GM23248 (cell line): ENCODE data around the gene NRP2. TPM values are rescaled to one million over a fixed set of nuclear protein-coding genes. Genes with fewer than 3 reads are reported as not detected.

Experiments
- DNase-seq: peaks from one replicate; pipeline ENCODE4 v3.0.0-alpha.2; 2015
- H2AFZ ChIP-seq: fragments of 200-600 bp; sonication (generic); 2 replicates; pipeline ENCODE4 v1.6.1; 2016; ENCODE audit warnings: antibody characterized with exemption
- H3F3A ChIP-seq: fragments of 200-600 bp; sonication (generic); 2 replicates; pipeline ENCODE4 v1.6.1; 2016; ENCODE audit warnings: mild to moderate bottlenecking, antibody characterized with exemption, mixed run types; ENCODE audit not compliant: insufficient read depth
- H3K27ac ChIP-seq: fragments of 200-600 bp; sonication (generic); 2 replicates; pipeline ENCODE4 v1.5.1; 2016; ENCODE audit warnings: mild to moderate bottlenecking
- H3K27me3 ChIP-seq: fragments of 200-600 bp; sonication (generic); replicated peaks from 2 replicates; pipeline ENCODE4 v1.6.1; 2016; ENCODE audit warnings: mild to moderate bottlenecking; ENCODE audit not compliant: insufficient read depth
- H3K36me3 ChIP-seq: fragments of 200-600 bp; sonication (generic); 2 replicates; pipeline ENCODE4 v1.6.1; 2016; ENCODE audit warnings: low read depth, mild to moderate bottlenecking
- H3K4me1 ChIP-seq: fragments of 200-600 bp; sonication (generic); 2 replicates; pipeline ENCODE4 v1.6.1; 2016; ENCODE audit warnings: mild to moderate bottlenecking; ENCODE audit not compliant: insufficient read depth
- H3K4me2 ChIP-seq: fragments of 200-600 bp; sonication (generic); one replicate; pipeline ENCODE4 v1.6.1; 2016; ENCODE audit warnings: mild to moderate bottlenecking; ENCODE audit not compliant: unreplicated experiment
- H3K4me3 ChIP-seq: fragments of 200-600 bp; sonication (generic); 2 replicates; pipeline ENCODE4 v1.5.1; 2016; ENCODE audit warnings: mild to moderate bottlenecking
- H3K79me2 ChIP-seq: fragments of 200-600 bp; sonication (generic); 2 replicates; pipeline ENCODE4 v1.6.1; 2016; ENCODE audit warnings: mild to moderate bottlenecking; ENCODE audit not compliant: insufficient read depth
- H3K9ac ChIP-seq: fragments of 200-600 bp; sonication (generic); 2 replicates; pipeline ENCODE4 v1.6.1; 2016; ENCODE audit warnings: mild to moderate bottlenecking
- H3K9me2 ChIP-seq: fragments of 200-600 bp; sonication (generic); 2 replicates; pipeline ENCODE4 v1.6.1; 2016; ENCODE audit warnings: mixed run types, mild to moderate bottlenecking, moderate library complexity; ENCODE audit not compliant: insufficient read depth
- H3K9me3 ChIP-seq: fragments of 200-600 bp; sonication (generic); one replicate; pipeline ENCODE4 v1.6.1; 2017; ENCODE audit warnings: low read depth
- H4K20me1 ChIP-seq: fragments of 200-600 bp; sonication (generic); 2 replicates; pipeline ENCODE4 v1.6.0; 2016; ENCODE audit not compliant: insufficient read depth
- EZH2 ChIP-seq: fragments of 200-600 bp; sonication (generic); IDR thresholded peaks from 2 replicates; pipeline ENCODE4 v1.6.1; 2018; ENCODE audit warnings: antibody characterized with exemption, mild to moderate bottlenecking; ENCODE audit not compliant: insufficient read depth, poor library complexity, severe bottlenecking
- EZH2phosphoT487 ChIP-seq: fragments of 200-600 bp; sonication (generic); IDR thresholded peaks from 2 replicates; pipeline ENCODE4 v1.6.1; 2018; ENCODE audit warnings: antibody characterized with exemption, moderate library complexity, mild to moderate bottlenecking, low read depth; ENCODE audit not compliant: insufficient read depth
- WGBS, 2 experiments: methylation state at CpG; one replicate each; pipeline ENCODE4 v1.1.6; 2015 to 2017; ENCODE audit warnings: low lambda C conversion rate in 2 of 2, low coverage in 1 of 2; ENCODE audit errors: missing lambda C conversion rate in 2 of 2; 5-methylcytosine and 5-hydroxymethylcytosine counted together
- in situ Hi-C: fragments of 300-500 bp; cut with MboI; formaldehyde crosslinking; loops from 2 replicates; pipeline ENCODE4 v1.15.0; 2020
- polyA plus RNA-seq: library from polyadenylated mRNA; unstranded; fragments of >200 nt; fragmentation: Nextera tagmentation; extraction: Ambion mirVana; gene quantifications from 2 replicates; pipeline ENCODE4 v1.2.1, GENCODE V29; 2016
- total RNA-seq: library from RNA; depleted of rRNA; stranded (reverse); fragments of >200 nt; shearing (Covaris generic); gene quantifications from 2 replicates; pipeline ENCODE4 v1.2.3, GENCODE V29; 2014

NRP2 gene
- total and polyA plus RNA-seq, 2 experiments from 2014 or later, result 6.9 to 9.0 TPM

DNA sequence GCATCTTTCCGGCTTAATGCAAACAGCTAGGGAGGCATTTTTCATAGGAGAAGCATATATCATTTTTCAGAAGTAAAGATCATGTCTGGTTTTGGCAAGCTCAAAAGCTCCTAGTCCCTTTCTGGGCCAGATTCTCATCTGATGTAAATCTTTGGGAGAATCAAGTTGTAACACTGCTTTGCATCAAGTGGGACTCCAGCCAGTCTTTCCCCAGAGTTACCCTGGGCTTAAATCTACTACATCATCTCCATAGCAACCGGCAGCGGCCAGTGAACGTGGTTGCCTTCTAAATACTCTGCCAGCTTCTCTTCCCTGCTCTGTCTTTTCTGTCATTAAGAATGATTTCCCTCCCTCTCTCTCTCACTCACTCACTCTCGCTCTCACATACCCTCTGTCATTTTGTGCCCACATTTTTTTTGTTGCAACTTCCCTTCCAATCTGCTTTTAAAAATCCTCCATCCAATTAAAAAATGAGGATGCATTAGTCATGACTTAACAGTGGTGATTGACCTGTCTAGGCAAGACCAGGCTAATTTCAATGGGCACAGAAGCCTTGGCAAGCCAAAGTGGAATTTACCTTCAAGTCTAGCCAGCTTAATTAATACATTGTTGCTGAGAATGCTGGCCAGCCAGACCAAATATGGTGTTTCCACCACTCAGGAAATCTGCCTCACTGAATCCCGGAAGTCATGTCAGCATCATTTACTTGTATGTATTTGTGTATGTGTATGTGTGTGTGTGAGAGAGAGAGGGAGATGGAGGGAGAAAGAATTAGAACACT, 93.0 kb downstream of the NRP2 start:
- no peak overlapping the region for H3K27ac ChIP-seq
- H3K27me3 ChIP-seq, result no peaks in the 10 kb centered on the region
- no peak overlapping the region for H3K9ac ChIP-seq
- no peaks in the 10 kb centered on the region for H3F3A ChIP-seq
- H3K4me2 ChIP-seq, result no peak overlapping the region
- no peak for TF ChIP-seq EZH2
- TF ChIP-seq EZH2phosphoT487, result no peak
- no peaks in the 10 kb centered on the region for H3K79me2 ChIP-seq
- in situ Hi-C loops, result loop anchor here (10.0 kb wide), 1 partner anchor 110 kb away; no protein-coding TSS in a partner anchor
- H3K36me3 ChIP-seq, result no peaks in the 10 kb centered on the region
- 55 to 66% methylated on average over 6 of the region's 6 CpGs for WGBS, 2 experiments
- H3K9me3 ChIP-seq, result no peaks in the 10 kb centered on the region
- H4K20me1 ChIP-seq, result no peaks in the 10 kb centered on the region
- no peak overlapping the region for H3K4me3 ChIP-seq
- no peaks in the 10 kb centered on the region for H3K9me2 ChIP-seq
- H3K4me1 ChIP-seq, result no peaks in the 10 kb centered on the region
- DNase-seq, result no peak
- no peak overlapping the region for H2AFZ ChIP-seq

- H3K27ac ChIP-seq, result no peak overlapping the region
- H3K36me3 ChIP-seq, result no peaks in the 10 kb centered on the region
- H3K4me1 ChIP-seq, result no peaks in the 10 kb centered on the region
- H3K4me2 ChIP-seq, result no peak overlapping the region
- no peaks in the 10 kb centered on the region for H3F3A ChIP-seq
- in situ Hi-C loops, result loop anchor here (10.0 kb wide), 1 partner anchor 109 kb away; no protein-coding TSS in a partner anchor
- 77 to 81% methylated on average over 19 of the region's 19 CpGs for WGBS, 2 experiments
- H2AFZ ChIP-seq, result no peak overlapping the region
- H3K79me2 ChIP-seq, result no peaks in the 10 kb centered on the region
- H4K20me1 ChIP-seq, result no peaks in the 10 kb centered on the region
- H3K9me2 ChIP-seq, result no peaks in the 10 kb centered on the region
- no peak for TF ChIP-seq EZH2phosphoT487
- no peak for TF ChIP-seq EZH2
- no peaks in the 10 kb centered on the region for H3K27me3 ChIP-seq
- H3K9me3 ChIP-seq, result no peaks in the 10 kb centered on the region
- DNase-seq, result peak; percentile 34
- H3K4me3 ChIP-seq, result no peak overlapping the region
- no peak overlapping the region for H3K9ac ChIP-seq
Observed at GRCh38 chr2:205776139-205776538, 93.8 kb downstream of the NRP2 start.

GRCh38 chr2:205776720-205777119, 94.4 kb downstream of the NRP2 start:
- Histone ChIP-seq H3K4me3 (no peak overlapping the region), H3K9ac (no peak overlapping the region), H4K20me1 (no peaks in the 10 kb centered on the region), H3F3A (no peaks in the 10 kb centered on the region), H3K36me3 (no peaks in the 10 kb centered on the region), H3K4me2 (no peak overlapping the region), H3K27me3 (no peaks in the 10 kb centered on the region), H3K79me2 (no peaks in the 10 kb centered on the region), H2AFZ (no peak overlapping the region), H3K9me2 (no peaks in the 10 kb centered on the region), H3K27ac (no peak overlapping the region), H3K9me3 (no peaks in the 10 kb centered on the region), H3K4me1 (no peaks in the 10 kb centered on the region)
- no peak for TF ChIP-seq EZH2phosphoT487
- TF ChIP-seq EZH2, result no peak
- DNase-seq, result no peak
- in situ Hi-C loops, result loop anchor here (10.0 kb wide), 1 partner anchor 108 kb away; no protein-coding TSS in a partner anchor
- WGBS, 2 experiments, result 82 to 86% methylated on average over 5 of the region's 5 CpGs

DNA sequence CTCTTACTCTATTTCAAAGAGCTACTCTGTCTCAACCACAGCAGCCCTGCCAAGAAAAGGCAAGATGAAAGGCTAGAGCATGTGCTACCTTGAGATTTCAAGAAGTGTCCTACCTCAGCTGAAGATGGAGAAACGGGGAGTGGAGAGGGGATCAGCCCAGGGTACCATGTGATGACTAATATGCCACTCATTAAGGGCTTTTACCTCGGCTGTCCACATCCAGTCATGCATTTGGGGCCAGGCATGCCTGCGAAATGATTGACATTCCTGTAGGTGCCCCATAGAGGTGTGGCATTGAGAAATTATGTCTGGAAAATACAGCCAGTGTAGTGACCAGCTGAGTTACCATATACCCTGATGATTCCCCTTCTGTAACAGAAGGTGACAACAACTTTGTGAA, 96.1 kb downstream of the NRP2 start:
- Histone ChIP-seq H2AFZ (no peak overlapping the region), H3K9ac (no peak overlapping the region), H3K9me3 (no peaks in the 10 kb centered on the region), H3K36me3 (no peaks in the 10 kb centered on the region), H3F3A (no peaks in the 10 kb centered on the region), H3K79me2 (no peaks in the 10 kb centered on the region), H3K4me2 (no peak overlapping the region), H3K27me3 (no peaks in the 10 kb centered on the region), H3K9me2 (no peaks in the 10 kb centered on the region), H3K27ac (no peak overlapping the region), H3K4me3 (no peak overlapping the region), H4K20me1 (no peaks in the 10 kb centered on the region), H3K4me1 (no peaks in the 10 kb centered on the region)
- in situ Hi-C loops, result loop anchor here (10.0 kb wide), 1 partner anchor 106 kb away; no protein-coding TSS in a partner anchor
- TF ChIP-seq EZH2 (no peak), EZH2phosphoT487 (no peak)
- no peak for DNase-seq
- WGBS, 2 experiments, result 84 to 90% methylated on average over 3 of the region's 3 CpGs
